NCI-H2029 treated with DMSO at 0.1 percent for 48 hours (cell line): Measurements from ENCODE around the gene CCDC82.
"Not testable (repeated sequence)": the region's sequence is repeated elsewhere in the genome, so short reads cannot be mapped to it uniquely, and the experiment has no call there.

Experiments used
- DNase-seq: peaks from one replicate; lab custom pipeline; 2025; lab: John Stamatoyannopoulos, UW

Gene CCDC82

GRCh38 chr11:96389720-96390487 is at the start of gene CCDC82, which contains the start of gene JRKL:
TSS of gene CCDC82 (minus strand) at chr11:96389912. CDS start at chr11:96384747, 5,165 bp downstream.
TSS of gene JRKL (plus strand) at chr11:96390013. CDS start at chr11:96390650, 637 bp downstream.
- peak; percentile 65 for DNase-seq

- DNase-seq = not testable (repeated sequence)
Observed at GRCh38 chr11:96432654-96433053, 42.9 kb upstream of the CCDC82 start.

GRCh38 chr11:96430668-96431067 is 41.0 kb upstream of the CCDC82 start:
- DNase-seq = no peak

GRCh38 chr11:96424693-96425092 is 35.0 kb upstream of the CCDC82 start:
- no peak for DNase-seq

GRCh38 chr11:96413408-96413807 is 23.7 kb upstream of the CCDC82 start:
- DNase-seq = no peak

GRCh38 chr11:96412761-96413381 is 23.2 kb upstream of the CCDC82 start:
- no peak for DNase-seq

GRCh38 chr11:96411412-96411811 is 21.7 kb upstream of the CCDC82 start:
- DNase-seq = not testable (repeated sequence)

- DNase-seq = no peak
Observed at GRCh38 chr11:96400697-96401096, 11.0 kb upstream of the CCDC82 start.

GRCh38 chr11:96397863-96398262 is 8.2 kb upstream of the CCDC82 start:
- no peak for DNase-seq

GRCh38 chr11:96396637-96397036 is 6.9 kb upstream of the CCDC82 start:
- no peak for DNase-seq

- no peak for DNase-seq
Observed at GRCh38 chr11:96394773-96395172, 5.1 kb upstream of the CCDC82 start.

GRCh38 chr11:96393753-96394348 is 4.1 kb upstream of the CCDC82 start:
- DNase-seq = no peak

GRCh38 chr11:96391698-96392307 is 2.1 kb upstream of the CCDC82 start:
- DNase-seq = no peak

- DNase-seq = no peak
Observed at GRCh38 chr11:96390488-96390792, 728 bp upstream of the CCDC82 start.

- DNase-seq = no peak
Observed at GRCh38 chr11:96388891-96389719, 607 bp downstream of the CCDC82 start.

- no peak for DNase-seq
Observed at GRCh38 chr11:96385187-96385586, 4.5 kb downstream of the CCDC82 start.

- DNase-seq = peak; percentile 6
Observed at GRCh38 chr11:96384156-96384555, 5.6 kb downstream of the CCDC82 start.

GRCh38 chr11:96376796-96377195 is 12.9 kb downstream of the CCDC82 start:
- no peak for DNase-seq

GRCh38 chr11:96373826-96374225 is 15.9 kb downstream of the CCDC82 start:
- no peak for DNase-seq

GRCh38 chr11:96367342-96367741 is 22.4 kb downstream of the CCDC82 start:
- DNase-seq = no peak

GRCh38 chr11:96366024-96366423 is 23.7 kb downstream of the CCDC82 start:
- no peak for DNase-seq

- no peak for DNase-seq
Observed at GRCh38 chr11:96365493-96365892, 24.2 kb downstream of the CCDC82 start.
